Rectal smooth muscle tissue (tissue), 1 donor: ENCODE results near the gene PTPRS.

ENCODE experiments used
- H3K27ac ChIP-seq: one replicate; pipeline ENCODE4 v1.7.0; 2013; ENCODE audit warnings: low read depth, low read length, inconsistent platforms
- H3K27me3 ChIP-seq: one replicate; pipeline ENCODE4 v1.7.0; 2013; ENCODE audit warnings: low read length; ENCODE audit not compliant: control insufficient read depth, insufficient read depth
- H3K36me3 ChIP-seq: one replicate; pipeline ENCODE4 v1.7.0; 2013; ENCODE audit warnings: low read length; ENCODE audit not compliant: control insufficient read depth, insufficient read depth
- H3K4me1 ChIP-seq: one replicate; pipeline ENCODE4 v1.7.0; 2013; ENCODE audit warnings: low read length; ENCODE audit not compliant: control insufficient read depth, insufficient read depth
- H3K4me3 ChIP-seq: one replicate; pipeline ENCODE4 v1.7.0; 2013; ENCODE audit warnings: low read length
- H3K9ac ChIP-seq: one replicate; pipeline ENCODE4 v1.7.0; 2013; ENCODE audit warnings: low read length

Gene PTPRS

DNA sequence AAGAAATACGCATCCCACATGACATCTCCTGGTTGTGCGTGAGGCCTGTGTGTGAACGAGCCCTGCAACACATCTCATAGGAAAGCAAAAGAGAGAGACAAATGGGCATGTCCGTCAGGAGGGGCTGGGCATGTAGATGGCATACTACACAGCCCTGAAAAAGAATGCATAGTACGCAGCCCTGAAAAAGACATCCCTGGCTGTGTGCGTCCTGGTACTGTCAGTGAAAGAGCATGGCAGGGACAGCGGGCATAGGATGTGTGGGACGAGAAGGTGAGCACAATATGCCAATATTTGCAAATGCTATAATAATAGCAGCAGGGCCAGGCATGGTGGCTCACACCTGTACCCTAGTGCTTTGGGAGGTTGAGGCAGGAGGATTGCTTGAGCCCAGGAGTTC is 28.6 kb downstream of the PTPRS start:
- H3K36me3 ChIP-seq = no peaks in the 10 kb centered on the region
- H3K27ac ChIP-seq = no peak overlapping the region
- no peak overlapping the region for H3K4me3 ChIP-seq
- peaks cover 3% of the 10 kb centered on the region for H3K4me1 ChIP-seq
- no peaks in the 10 kb centered on the region for H3K27me3 ChIP-seq
- no peak overlapping the region for H3K9ac ChIP-seq

DNA sequence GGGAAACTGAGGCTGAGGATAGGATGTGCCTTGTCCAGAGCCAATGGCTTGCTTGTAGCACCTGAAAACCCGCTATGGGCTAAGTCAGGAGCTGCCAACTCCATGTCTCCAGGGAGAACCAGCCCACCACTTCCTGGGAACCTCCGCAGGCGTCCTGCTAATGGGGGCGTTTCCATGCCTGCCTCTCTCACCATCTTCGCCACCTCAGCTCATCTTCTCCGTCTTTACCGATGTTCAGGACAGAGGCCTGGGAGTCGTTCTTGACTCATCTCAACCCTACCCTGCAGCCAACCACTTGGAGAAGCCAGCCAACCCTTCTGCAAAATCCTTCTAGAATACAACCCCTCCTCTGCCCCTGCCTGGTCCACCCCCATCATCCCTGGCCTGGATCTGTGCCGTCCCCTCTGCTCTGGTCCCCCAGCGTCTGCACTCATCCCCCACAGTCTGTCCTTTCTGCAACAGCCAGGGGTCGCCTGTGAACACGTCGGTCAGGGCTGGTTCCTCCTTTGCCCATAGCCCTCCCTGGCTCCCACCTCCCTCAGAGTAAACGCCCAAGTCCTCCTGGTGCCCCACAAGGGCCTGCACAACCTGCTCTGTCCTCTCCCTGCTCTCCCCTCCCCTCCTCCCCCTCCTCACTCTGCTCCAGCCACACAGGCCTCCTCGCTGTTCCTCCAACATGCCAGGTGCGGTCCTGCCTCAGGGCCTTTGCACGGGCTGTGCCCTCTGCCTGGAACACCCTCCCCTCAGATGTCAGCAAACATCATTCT is 31.0 kb downstream of the PTPRS start:
- no peaks in the 10 kb centered on the region for H3K27me3 ChIP-seq
- H3K9ac ChIP-seq = no peak overlapping the region
- H3K27ac ChIP-seq = peak overlapping the region; percentile 85
- H3K36me3 ChIP-seq = no peaks in the 10 kb centered on the region
- peaks cover 3% of the 10 kb centered on the region for H3K4me1 ChIP-seq
- H3K4me3 ChIP-seq = no peak overlapping the region

- Histone ChIP-seq H3K4me3 (peak overlapping the region; percentile 11), H3K36me3 (no peaks in the 10 kb centered on the region), H3K27ac (peak overlapping the region; percentile 85), H3K9ac (no peak overlapping the region), H3K4me1 (peaks cover 3% of the 10 kb centered on the region), H3K27me3 (no peaks in the 10 kb centered on the region)
Observed at GRCh38 chr19:5308451-5309437, 31.9 kb downstream of the PTPRS start.

- Histone ChIP-seq H3K27me3 (no peaks in the 10 kb centered on the region), H3K9ac (no peak overlapping the region), H3K36me3 (no peaks in the 10 kb centered on the region), H3K4me1 (peaks cover 3% of the 10 kb centered on the region), H3K4me3 (no peak overlapping the region), H3K27ac (no peak overlapping the region)
Observed at GRCh38 chr19:5307655-5308054, 33.0 kb downstream of the PTPRS start.

DNA sequence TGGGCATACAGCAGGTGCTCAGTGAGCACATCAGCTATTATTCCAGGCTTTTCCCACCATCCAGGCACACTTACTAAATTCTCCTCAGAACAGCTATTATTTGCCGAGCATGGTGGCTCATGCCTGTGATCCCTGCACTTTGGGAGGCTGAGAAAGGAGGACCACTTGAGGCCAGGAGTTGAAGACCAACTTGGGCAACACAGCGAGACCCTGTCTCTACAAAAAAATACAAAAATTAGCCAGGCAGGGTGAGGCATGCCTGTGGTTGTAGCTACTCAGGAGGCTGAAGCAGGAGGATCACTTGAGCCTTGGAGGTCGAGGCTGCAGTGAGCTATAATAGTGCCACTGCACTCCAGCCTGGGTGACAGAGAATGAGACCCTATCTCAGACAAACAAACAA is 35.4 kb downstream of the PTPRS start:
- no peak overlapping the region for H3K9ac ChIP-seq
- no peaks in the 10 kb centered on the region for H3K36me3 ChIP-seq
- H3K27ac ChIP-seq = no peak overlapping the region
- no peaks in the 10 kb centered on the region for H3K27me3 ChIP-seq
- H3K4me3 ChIP-seq = no peak overlapping the region
- peaks cover 3% of the 10 kb centered on the region for H3K4me1 ChIP-seq

DNA sequence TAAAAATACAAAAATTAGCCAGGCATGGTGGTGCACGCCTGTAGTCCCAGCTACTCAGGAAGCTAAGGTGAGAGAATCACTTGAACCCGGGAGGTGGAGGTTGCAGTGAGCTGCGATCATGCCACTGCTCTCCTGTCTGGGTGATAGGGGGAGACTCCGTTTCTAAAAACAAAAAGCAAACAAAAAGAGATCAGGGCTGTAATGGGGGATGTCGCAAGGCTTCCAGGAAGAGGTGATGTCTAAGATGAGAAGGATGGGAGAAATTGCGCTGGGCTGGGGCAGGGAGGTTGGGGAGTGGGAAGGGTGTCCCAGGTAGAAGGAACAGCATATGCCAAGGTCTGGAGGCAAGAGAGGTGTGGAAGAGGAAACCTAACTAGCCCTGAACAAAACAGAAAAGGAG is 36.1 kb downstream of the PTPRS start:
- Histone ChIP-seq H3K4me1 (peaks cover 3% of the 10 kb centered on the region), H3K36me3 (no peaks in the 10 kb centered on the region), H3K27ac (no peak overlapping the region), H3K27me3 (no peaks in the 10 kb centered on the region), H3K4me3 (no peak overlapping the region), H3K9ac (no peak overlapping the region)

DNA sequence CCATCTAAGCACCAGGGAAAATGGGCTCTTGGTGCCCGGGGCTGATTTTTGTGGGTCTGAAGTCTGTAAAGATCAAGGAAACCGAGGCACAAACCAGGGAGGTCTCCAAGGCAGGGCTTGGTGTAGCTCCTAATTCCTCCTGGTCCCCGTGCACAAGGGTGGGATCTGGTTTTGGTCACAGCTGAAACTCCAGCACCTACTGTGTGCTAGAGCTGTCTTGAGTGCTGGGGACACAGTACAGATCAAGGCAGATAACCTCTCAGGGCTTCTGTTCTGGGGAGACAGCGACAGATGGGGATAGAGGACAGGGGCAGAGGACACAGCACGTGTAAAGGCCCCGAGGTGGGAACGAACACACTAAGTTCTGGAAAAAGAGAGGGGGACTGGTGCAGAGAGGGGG is 37.4 kb downstream of the PTPRS start:
- peaks cover under 1% of the 10 kb centered on the region for H3K4me1 ChIP-seq

DNA sequence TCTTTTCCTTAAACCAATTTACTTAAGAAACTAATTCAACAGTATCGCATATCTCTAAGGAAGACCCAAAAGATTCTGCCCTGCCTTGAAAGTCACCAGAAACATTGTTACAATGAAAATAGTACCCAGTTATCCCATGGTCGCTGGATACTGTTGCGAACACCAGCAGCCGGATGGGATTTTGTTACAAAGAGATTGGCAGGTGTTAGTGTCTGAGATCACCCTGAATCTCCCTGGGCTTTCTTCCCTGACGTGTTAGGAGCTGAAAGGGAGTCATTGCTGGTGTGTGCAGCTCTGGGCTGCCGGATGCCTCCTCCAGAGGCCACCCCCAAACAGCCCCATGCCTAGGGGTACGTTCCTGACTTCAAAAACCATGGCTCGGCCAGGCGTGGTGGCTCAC is 38.2 kb downstream of the PTPRS start:
- H3K4me1 ChIP-seq = no peaks in the 10 kb centered on the region
- no peaks in the 10 kb centered on the region for H3K36me3 ChIP-seq
- no peak overlapping the region for H3K4me3 ChIP-seq
- H3K27ac ChIP-seq = no peak overlapping the region
- H3K27me3 ChIP-seq = no peaks in the 10 kb centered on the region
- no peak overlapping the region for H3K9ac ChIP-seq

More for the DNA sequence above, 37.4 kb downstream of the PTPRS start:
- H3K27ac ChIP-seq = no peak overlapping the region
- no peak overlapping the region for H3K4me3 ChIP-seq
- no peaks in the 10 kb centered on the region for H3K36me3 ChIP-seq
- no peaks in the 10 kb centered on the region for H3K27me3 ChIP-seq
- no peak overlapping the region for H3K9ac ChIP-seq

DNA sequence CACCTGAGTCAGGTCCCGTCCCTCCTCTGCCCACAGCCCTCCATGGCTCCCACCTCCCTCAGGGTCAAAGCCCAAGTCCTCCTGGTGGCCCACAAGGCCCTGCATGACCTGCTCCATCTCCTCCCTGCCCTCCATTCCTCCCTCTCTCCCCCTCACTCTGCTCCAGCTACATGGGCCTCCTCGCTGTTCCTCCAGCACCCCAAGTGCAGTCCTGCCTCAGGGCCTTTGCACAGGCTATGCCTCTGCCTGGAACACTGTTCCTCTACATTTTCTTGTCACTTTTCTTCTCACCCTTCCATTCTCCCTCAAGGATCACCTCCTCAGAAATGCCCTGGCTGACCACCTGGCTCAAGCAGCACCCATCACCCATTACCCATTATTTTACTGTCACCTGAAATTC is 41.5 kb downstream of the PTPRS start:
- Histone ChIP-seq H3K4me1 (no peaks in the 10 kb centered on the region), H3K9ac (no peak overlapping the region), H3K27me3 (no peaks in the 10 kb centered on the region), H3K36me3 (no peaks in the 10 kb centered on the region), H3K27ac (no peak overlapping the region), H3K4me3 (no peak overlapping the region)

DNA sequence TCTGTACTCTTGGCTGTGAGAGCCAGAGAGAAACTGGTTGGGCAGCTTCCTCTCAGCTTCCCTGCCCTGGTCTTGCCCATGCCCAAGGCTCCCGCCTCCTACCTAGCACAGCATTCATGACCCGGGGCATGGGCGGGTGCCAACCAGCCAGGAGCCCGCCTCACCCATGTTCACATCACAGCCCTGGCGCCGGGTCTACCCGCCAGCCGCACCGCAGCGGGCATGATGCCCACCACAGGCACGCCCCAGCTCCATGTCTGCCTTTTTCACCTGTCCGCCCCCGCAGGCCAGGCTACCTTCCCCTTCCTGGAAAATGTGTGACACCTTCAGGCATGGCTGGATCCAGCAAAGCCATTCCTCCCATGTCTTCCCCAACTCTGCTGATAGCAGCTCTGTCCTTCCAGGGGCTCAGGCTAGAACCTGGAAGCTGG is 42.1 kb downstream of the PTPRS start:
- Histone ChIP-seq H3K27me3 (no peaks in the 10 kb centered on the region), H3K27ac (no peak overlapping the region), H3K4me3 (no peak overlapping the region), H3K36me3 (no peaks in the 10 kb centered on the region), H3K9ac (no peak overlapping the region), H3K4me1 (no peaks in the 10 kb centered on the region)

GRCh38 chr19:5297272-5297669 is 43.3 kb downstream of the PTPRS start:
- Histone ChIP-seq H3K27ac (no peak overlapping the region), H3K4me1 (peaks cover 3% of the 10 kb centered on the region), H3K9ac (no peak overlapping the region), H3K36me3 (no peaks in the 10 kb centered on the region), H3K27me3 (no peaks in the 10 kb centered on the region), H3K4me3 (no peak overlapping the region)

- Histone ChIP-seq H3K4me1 (peaks cover 8% of the 10 kb centered on the region), H3K4me3 (no peak overlapping the region), H3K27me3 (no peaks in the 10 kb centered on the region), H3K27ac (no peak overlapping the region), H3K9ac (no peak overlapping the region), H3K36me3 (no peaks in the 10 kb centered on the region)
Observed at GRCh38 chr19:5296457-5297271, 43.9 kb downstream of the PTPRS start.
